22Rv1 (cell line): ENCODE measurements around the gene ARHGAP42.
"Not testable (repeated sequence)": the region's sequence is repeated elsewhere in the genome, so short reads cannot be mapped to it uniquely, and the experiment has no call there.

Experiments
- H3K27ac ChIP-seq: fragments of 450-650 bp; 2 replicates; pipeline ENCODE4 v1.5.1; 2017
- ZFX ChIP-seq: fragments of 450-650 bp; IDR thresholded peaks from 2 replicates; pipeline ENCODE4 v1.6.1; 2017; ENCODE audit warnings: antibody characterized with exemption, borderline replicate concordance
- TF ChIP-seq, protein P1 (sequence below): fragments of 450-650 bp; IDR thresholded peaks from 2 replicates; pipeline ENCODE4 v1.5.1; 2017; ENCODE audit warnings: mild to moderate bottlenecking

The ARHGAP42 gene

DNA sequence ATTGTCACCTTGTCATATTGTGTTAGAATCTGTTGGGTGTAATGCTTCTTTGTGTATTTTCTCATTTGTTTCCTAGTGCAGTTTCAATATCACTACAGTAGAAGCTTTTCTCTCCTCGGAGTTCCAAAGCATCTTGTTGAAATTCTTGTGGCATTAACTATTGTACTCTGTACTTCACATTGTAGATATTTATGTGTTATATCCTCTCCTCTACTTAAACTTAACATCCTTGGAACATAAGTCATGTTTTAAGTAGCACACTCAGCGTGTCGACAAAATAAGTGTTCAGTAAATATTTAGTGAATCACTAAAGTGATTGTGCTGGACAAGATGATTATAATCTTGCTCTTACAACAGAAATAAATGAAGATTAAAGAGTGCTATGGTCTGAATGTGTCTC, 201.7 kb downstream of the ARHGAP42 start:
- no peak overlapping the region for H3K27ac ChIP-seq
- TF ChIP-seq ZFX, result no peak
- TF ChIP-seq, protein P1, sequence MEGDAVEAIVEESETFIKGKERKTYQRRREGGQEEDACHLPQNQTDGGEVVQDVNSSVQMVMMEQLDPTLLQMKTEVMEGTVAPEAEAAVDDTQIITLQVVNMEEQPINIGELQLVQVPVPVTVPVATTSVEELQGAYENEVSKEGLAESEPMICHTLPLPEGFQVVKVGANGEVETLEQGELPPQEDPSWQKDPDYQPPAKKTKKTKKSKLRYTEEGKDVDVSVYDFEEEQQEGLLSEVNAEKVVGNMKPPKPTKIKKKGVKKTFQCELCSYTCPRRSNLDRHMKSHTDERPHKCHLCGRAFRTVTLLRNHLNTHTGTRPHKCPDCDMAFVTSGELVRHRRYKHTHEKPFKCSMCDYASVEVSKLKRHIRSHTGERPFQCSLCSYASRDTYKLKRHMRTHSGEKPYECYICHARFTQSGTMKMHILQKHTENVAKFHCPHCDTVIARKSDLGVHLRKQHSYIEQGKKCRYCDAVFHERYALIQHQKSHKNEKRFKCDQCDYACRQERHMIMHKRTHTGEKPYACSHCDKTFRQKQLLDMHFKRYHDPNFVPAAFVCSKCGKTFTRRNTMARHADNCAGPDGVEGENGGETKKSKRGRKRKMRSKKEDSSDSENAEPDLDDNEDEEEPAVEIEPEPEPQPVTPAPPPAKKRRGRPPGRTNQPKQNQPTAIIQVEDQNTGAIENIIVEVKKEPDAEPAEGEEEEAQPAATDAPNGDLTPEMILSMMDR, result no peak

DNA sequence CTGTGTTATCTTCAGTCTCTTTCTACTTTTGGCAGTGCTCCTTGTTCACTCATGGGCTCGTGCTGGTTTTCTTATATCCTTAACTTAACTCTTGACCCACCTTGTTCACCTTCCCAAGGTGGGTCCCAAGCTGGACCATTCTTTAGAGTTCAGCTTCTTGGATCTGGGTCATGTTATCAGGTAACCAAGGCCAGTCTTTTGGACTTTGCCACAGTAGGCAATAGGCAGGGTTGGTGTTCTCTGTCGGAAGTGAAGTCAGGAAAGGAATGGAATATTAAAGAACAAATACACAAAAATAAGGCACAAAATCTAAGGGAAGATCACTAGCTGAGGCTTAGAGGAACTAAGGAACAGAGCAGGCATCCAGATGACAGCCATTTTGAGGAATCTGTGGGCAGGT, 202.7 kb downstream of the ARHGAP42 start:
- no peak for TF ChIP-seq ZFX
- TF ChIP-seq, protein P1, result no peak
- no peak overlapping the region for H3K27ac ChIP-seq

DNA sequence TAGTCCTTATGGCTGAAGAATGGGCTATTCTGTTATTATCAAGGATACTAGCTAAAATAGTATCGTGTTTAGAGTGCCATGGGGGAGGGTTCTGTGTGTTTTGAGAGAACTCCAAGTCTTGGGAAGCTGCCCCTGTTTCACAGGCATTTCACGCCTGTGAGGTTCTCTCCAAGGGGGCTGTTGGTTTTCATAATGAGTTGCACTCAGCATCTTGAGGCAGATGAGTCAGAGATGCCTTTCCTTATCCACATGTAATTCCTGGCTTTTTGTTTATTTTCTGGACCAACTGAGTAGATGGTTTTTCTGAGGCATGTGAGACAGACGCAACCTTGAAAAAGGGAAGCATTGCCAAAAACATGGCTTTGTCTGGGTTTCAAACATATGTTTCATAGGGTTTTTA, 203.7 kb downstream of the ARHGAP42 start:
- no peak overlapping the region for H3K27ac ChIP-seq
- TF ChIP-seq, protein P1, result no peak
- TF ChIP-seq ZFX, result no peak

DNA sequence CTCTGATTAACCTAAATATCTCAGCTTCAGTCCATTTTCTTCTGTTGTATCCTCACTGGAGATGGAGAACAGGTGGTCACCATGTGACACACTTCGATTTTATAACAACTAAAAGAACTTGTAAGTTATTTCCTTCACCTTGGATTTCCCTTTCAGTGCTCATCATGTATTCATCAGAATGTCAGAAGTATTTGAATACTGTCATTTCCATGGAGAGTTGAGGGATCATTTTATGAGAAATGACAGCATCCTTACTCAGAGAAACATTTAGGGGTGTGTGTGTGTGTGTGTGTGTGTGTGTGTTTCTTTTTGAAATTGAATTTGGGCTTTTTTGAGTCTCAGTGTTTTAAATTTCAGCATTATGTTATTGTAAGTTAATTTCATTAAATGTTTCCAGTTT, 205.8 kb downstream of the ARHGAP42 start:
- H3K27ac ChIP-seq, result no peak overlapping the region
- TF ChIP-seq, protein P1, result no peak
- TF ChIP-seq ZFX, result no peak

DNA sequence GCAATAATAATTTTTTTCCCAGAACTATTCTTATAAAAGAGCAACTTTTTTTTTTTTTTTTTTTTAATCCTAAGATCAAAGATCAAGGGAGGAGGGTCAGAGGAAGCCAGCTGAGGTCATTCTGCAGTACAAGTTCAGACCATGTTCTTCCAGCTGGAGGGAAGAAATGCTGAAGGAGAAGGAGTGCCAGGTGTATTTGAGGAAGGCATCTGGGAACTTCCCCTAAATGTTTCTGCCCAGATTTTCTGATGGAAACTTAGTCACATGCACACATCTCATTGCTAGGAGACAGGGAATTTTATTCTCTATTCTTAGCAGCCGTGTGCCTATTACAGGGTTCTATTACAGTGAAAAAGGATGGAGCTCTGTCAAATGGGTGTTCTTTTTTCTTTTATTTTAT, 208.4 kb downstream of the ARHGAP42 start:
- no peak overlapping the region for H3K27ac ChIP-seq
- no peak for TF ChIP-seq ZFX
- TF ChIP-seq, protein P1, result no peak

DNA sequence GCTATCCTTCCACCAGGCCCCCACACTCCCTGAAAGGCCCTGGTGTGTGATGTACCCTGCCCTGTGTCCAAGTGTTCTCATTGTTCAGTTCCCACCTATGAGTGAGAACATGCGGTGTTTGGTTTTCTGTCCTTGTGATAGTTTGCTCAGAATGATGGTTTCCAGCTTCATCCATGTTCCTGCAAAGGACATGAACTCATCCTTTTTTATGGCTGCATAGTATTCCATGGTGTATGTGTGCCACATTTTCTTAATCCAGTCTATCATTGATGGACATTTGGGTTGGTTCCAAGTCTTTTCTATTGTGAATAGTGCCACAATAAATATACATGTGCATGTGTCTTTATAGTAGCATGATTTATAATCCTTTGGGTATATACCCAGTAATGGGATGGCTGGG, 208.9 kb downstream of the ARHGAP42 start:
- H3K27ac ChIP-seq, result not testable (repeated sequence)

DNA sequence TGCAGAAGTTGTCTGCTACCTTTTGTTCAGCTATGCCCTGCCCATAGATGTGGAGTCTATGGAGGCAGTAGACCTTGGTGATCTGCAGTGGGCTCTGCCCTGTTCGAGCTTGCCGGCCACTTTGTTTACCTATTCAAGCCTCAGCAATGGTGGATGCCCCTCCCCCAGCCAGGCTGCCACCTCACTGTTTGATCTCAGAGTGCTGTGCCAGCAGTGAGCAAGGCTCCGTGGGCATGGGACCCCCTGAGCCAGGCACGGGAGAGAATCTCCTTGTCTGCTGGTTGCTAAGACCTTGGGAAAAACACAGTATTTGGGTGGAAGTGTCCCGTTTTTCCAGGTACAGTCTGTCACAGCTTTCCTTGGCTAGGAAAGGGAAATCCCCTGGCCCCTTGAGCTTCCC, 214.4 kb downstream of the ARHGAP42 start:
- H3K27ac ChIP-seq, result not testable (repeated sequence)

DNA sequence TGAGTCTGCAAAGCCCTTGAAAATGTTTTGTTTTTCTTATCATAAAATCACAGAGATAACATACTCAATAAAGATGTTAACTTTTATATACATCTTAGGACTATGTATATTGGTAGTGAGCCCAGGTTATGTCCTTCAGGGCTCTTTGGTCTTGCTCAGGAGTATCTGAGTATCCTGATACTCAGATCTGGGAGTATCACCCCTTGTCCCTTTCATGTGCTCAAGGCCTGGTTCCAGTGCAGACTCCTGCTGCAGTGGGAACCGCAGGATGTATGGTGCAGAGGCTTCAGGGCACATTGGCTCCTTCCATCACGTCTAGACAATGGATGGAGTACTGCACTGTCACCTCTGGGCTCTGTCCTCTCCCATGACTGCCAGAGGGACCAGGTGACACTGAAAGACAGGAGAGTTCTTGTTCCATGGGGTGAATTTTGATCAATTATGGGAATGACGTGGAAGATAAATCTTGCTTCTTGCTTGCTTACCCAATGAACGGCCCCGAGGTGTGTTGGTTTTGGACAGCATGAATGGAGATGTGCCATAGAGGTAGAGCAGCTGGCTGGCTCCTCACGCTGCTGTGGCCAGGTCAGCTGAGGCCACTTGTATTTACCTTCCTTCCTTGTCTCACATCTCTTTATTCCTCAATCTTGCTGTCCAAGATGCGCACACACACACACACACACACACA, 215.5 kb downstream of the ARHGAP42 start:
- H3K27ac ChIP-seq, result peak overlapping the region; percentile 48
- TF ChIP-seq ZFX, result no peak
- TF ChIP-seq, protein P1, result no peak
